T-cell (primary cell): Measurements from ENCODE around the gene TSR1. TPM values are rescaled to one million over a fixed set of nuclear protein-coding genes. Genes with fewer than 3 reads are reported as not detected.
A peak's percentile ranks its signal among the peaks of the same experiment; 100 is the strongest.

Source experiments
- ATAC-seq, 4 experiments: fragments of 200-7000 bp in 3 of 4; fragments of 150-1000 bp in 1 of 4; cut with Tn5 transposase; replicated peaks in 1 of 4; 1 replicate in 3 of 4; 2 replicates in 1 of 4; pipeline ENCODE4 v1.10.0; 2021; ENCODE audit warnings: moderate library complexity in 3 of 4, mild to moderate bottlenecking in 2 of 4, moderate number of reproducible peaks in 1 of 4
- CTCF ChIA-PET, 2 donors: fragments of 300-600 bp; sonication (Branson Sonifier 250); formaldehyde crosslinking; loops; one replicate each; lab custom pipeline; 2022; ENCODE audit warnings: antibody characterized with exemption in 2 of 2; lab: Charles Lee
- POLR2A ChIA-PET, 2 donors: fragments of 300-600 bp; sonication (Branson Sonifier 250); formaldehyde crosslinking; loops; one replicate each; lab custom pipeline; 2022; ENCODE audit warnings: antibody characterized with exemption in 2 of 2; lab: Charles Lee
- DNase-seq, 35 experiments: peaks; one replicate each; pipeline versions ENCODE4 v3.0.0 to v3.0.0-alpha.2; 2013 to 2023
- H3K27ac ChIP-seq: one replicate; pipeline ENCODE4 v1.5.1; 2013; ENCODE audit warnings: low read length
- H3K27me3 ChIP-seq, 2 experiments: replicated peaks in 1 of 2; 1 replicate in 1 of 2; 2 replicates in 1 of 2; pipeline versions ENCODE4 v1.6.1 to v1.7.0; 2013; ENCODE audit warnings: low read length in 1 of 2, mixed read lengths in 1 of 2; ENCODE audit not compliant: control insufficient read depth in 2 of 2, insufficient read depth in 2 of 2; ENCODE audit errors: extremely low read depth in 1 of 2
- H3K36me3 ChIP-seq, 2 donors: 1 replicate in 1 of 2; 2 replicates in 1 of 2; pipeline versions ENCODE4 v1.6.1 to v1.7.0; 2013; ENCODE audit warnings: low read length in 1 of 2; ENCODE audit not compliant: control insufficient read depth in 2 of 2, insufficient read depth in 1 of 2; ENCODE audit errors: extremely low read depth in 1 of 2
- H3K4me1 ChIP-seq, 2 experiments: 1 replicate in 1 of 2; 2 replicates in 1 of 2; pipeline versions ENCODE4 v1.6.1 to v1.7.0; 2013; ENCODE audit warnings: low read length in 2 of 2, mixed read lengths in 1 of 2; ENCODE audit not compliant: insufficient read depth in 2 of 2, control insufficient read depth in 1 of 2; ENCODE audit errors: extremely low read depth in 1 of 2
- H3K4me3 ChIP-seq, 2 donors: 1 replicate in 1 of 2; 2 replicates in 1 of 2; pipeline versions ENCODE4 v1.5.1 to v1.7.0; 2013; ENCODE audit warnings: mild to moderate bottlenecking in 2 of 2, low read length in 1 of 2, moderate library complexity in 1 of 2; ENCODE audit not compliant: control insufficient read depth in 1 of 2; ENCODE audit errors: extremely low read depth in 1 of 2
- H3K9me3 ChIP-seq: 2 replicates; pipeline ENCODE4 v1.7.0; 2013
- H3K27ac Mint-ChIP-seq, 2 donors: one replicate each; pipeline ENCODE4 v1.8.0; 2020 to 2021; ENCODE audit warnings: mild to moderate bottlenecking in 2 of 2, mixed read lengths in 2 of 2
- H3K27me3 Mint-ChIP-seq, 2 donors: one replicate each; pipeline ENCODE4 v1.8.0; 2021 to 2022; ENCODE audit warnings: mixed read lengths in 2 of 2
- H3K36me3 Mint-ChIP-seq: one replicate; pipeline ENCODE4 v1.8.0; 2021; ENCODE audit warnings: mixed read lengths
- H3K4me1 Mint-ChIP-seq, 3 donors: one replicate each; pipeline ENCODE4 v1.8.0; 2020 to 2022; ENCODE audit warnings: mixed read lengths in 3 of 3, mild to moderate bottlenecking in 1 of 3
- H3K4me3 Mint-ChIP-seq, 3 donors: one replicate each; pipeline ENCODE4 v1.8.0; 2020 to 2022; ENCODE audit warnings: mild to moderate bottlenecking in 3 of 3, mixed read lengths in 3 of 3, moderate library complexity in 3 of 3
- H3K9me3 Mint-ChIP-seq, 3 donors: one replicate each; pipeline ENCODE4 v1.8.0; 2020 to 2022; ENCODE audit warnings: mixed read lengths in 3 of 3
- WGBS: methylation state at CpG from one replicate; pipeline ENCODE4 v1.1.5; 2013; ENCODE audit warnings: missing lambda C conversion rate; ENCODE audit not compliant: insufficient coverage; 5-methylcytosine and 5-hydroxymethylcytosine counted together
- total RNA-seq, 35 experiments: library from RNA in 6 of 35; stranded (reverse) in 6 of 35; fragments of 120-200 nt in 1 of 35; gene quantifications; one replicate each; pipeline versions ENCODE4 v1.2.1 to v1.2.4 and lab custom pipeline; 2013 to 2026

TSR1 gene
- total RNA-seq, 5 donors from 2014 or later (not counting 1 experiment from before 2014, with no cell fraction given): 27.8 to 33.7 (median 28.8) TPM

GRCh38 chr17:2344528-2344927 is 8.3 kb upstream of the TSR1 start:
- Mint-ChIP-seq H3K36me3 (peaks cover 14% of the 10 kb centered on the region), H3K4me1 (peaks cover 20 to 22% (median 22%) of the 10 kb centered on the region in 3 donors), H3K27ac (peak overlapping the region in 1 of 2 donors; percentile 34), H3K4me3 (no peak overlapping the region), H3K27me3 (no peaks in the 10 kb centered on the region), H3K9me3 (no peaks in the 10 kb centered on the region)
- Histone ChIP-seq H3K4me1 (no peaks in the 10 kb centered on the region), H3K9me3 (no peaks in the 10 kb centered on the region), H3K27ac (no peak overlapping the region), H3K27me3 (no peaks in the 10 kb centered on the region), H3K36me3 (peaks cover 10 to 12% of the 10 kb centered on the region in 2 donors), H3K4me3 (no peak overlapping the region)
- 90% methylated on average over 8 of the region's 10 CpGs for WGBS
- ChIA-PET POLR2A (no interaction called here), CTCF (no interaction called here)
- ATAC-seq: no peak
- DNase-seq: no peak

- Mint-ChIP-seq H3K9me3 (no peaks in the 10 kb centered on the region), H3K4me3 (no peak overlapping the region), H3K4me1 (peaks cover 24 to 32% (median 27%) of the 10 kb centered on the region in 3 donors), H3K27ac (peak overlapping the region; percentile 61 to 62), H3K27me3 (no peaks in the 10 kb centered on the region), H3K36me3 (peaks cover 13% of the 10 kb centered on the region)
- DNase-seq (peak in 2 of 35 experiments; percentile 22 to 35), ATAC-seq (peak; percentile 36 to 81 (median 50))
- ChIA-PET CTCF (no interaction called here), POLR2A (interaction anchor here in 1 of 2 donors (0.5 kb wide), 1 partner anchor 14 kb away, joined by 7 read pairs; no protein-coding TSS in a partner anchor)
- H3K27ac ChIP-seq: no peak overlapping the region
- no peaks in the 10 kb centered on the region for H3K9me3 ChIP-seq
- WGBS: 20% methylated on average over 3 of the region's 5 CpGs
- H3K4me1 ChIP-seq: peaks cover 0 to 7% of the 10 kb centered on the region in 2 experiments
- H3K27me3 ChIP-seq: no peaks in the 10 kb centered on the region
- H3K4me3 ChIP-seq: no peak overlapping the region
- H3K36me3 ChIP-seq: peaks cover 10 to 12% of the 10 kb centered on the region in 2 donors
Measured at GRCh38 chr17:2343421-2343820, 7.2 kb upstream of the TSR1 start.

GRCh38 chr17:2338315-2338657 is 2.0 kb upstream of the TSR1 start:
- peaks cover 4 to 20% of the 10 kb centered on the region in 2 donors for H3K36me3 ChIP-seq
- ChIA-PET POLR2A (interaction anchor here in 1 of 2 donors (0.6 kb wide), 1 partner anchor 128 kb away, joined by 3 read pairs; no protein-coding TSS in a partner anchor), CTCF (interaction anchor here in 1 of 2 donors (0.9 kb wide), 1 partner anchor 14 kb away, joined by 3 read pairs; no protein-coding TSS in a partner anchor)
- no peaks in the 10 kb centered on the region for H3K9me3 ChIP-seq
- H3K27me3 ChIP-seq: no peaks in the 10 kb centered on the region
- Mint-ChIP-seq H3K27ac (peak overlapping the region; percentile 66 to 80), H3K9me3 (no peaks in the 10 kb centered on the region), H3K4me3 (peak overlapping the region; percentile 79 to 100 (median 85)), H3K4me1 (peaks cover 40 to 52% (median 43%) of the 10 kb centered on the region in 3 donors), H3K36me3 (peaks cover 15% of the 10 kb centered on the region), H3K27me3 (no peaks in the 10 kb centered on the region)
- WGBS: 40% methylated on average over 4 of the region's 5 CpGs
- ATAC-seq (no peak), DNase-seq (peak in 2 of 35 experiments; percentile 13 to 14)
- peak overlapping the region; percentile 33 for H3K27ac ChIP-seq
- peaks cover 12 to 33% of the 10 kb centered on the region in 2 experiments for H3K4me1 ChIP-seq
- H3K4me3 ChIP-seq: peak overlapping the region; percentile 78 to 83

- H3K9me3 ChIP-seq: no peaks in the 10 kb centered on the region
- WGBS: under 1% methylated on average over 72 of the region's 92 CpGs
- H3K36me3 Mint-ChIP-seq: peaks cover 15% of the 10 kb centered on the region
- CTCF ChIA-PET: interaction anchor here (0.7 to 0.9 kb wide), 3 partner anchors 9 to 15 kb away, joined by 3 to 7 read pairs (median 5); no protein-coding TSS in a partner anchor
- H3K4me3 Mint-ChIP-seq: peak overlapping the region; percentile 79 to 100 (median 99)
- H3K4me3 ChIP-seq: peak overlapping the region; percentile 78 to 83
- no peaks in the 10 kb centered on the region for H3K27me3 Mint-ChIP-seq
- H3K27ac ChIP-seq: peak overlapping the region; percentile 33
- ATAC-seq (peak; percentile 26 to 37 (median 34)), DNase-seq (peak in 33 of 35 experiments; percentile 9 to 65 (median 32))
- peak overlapping the region; percentile 66 to 80 for H3K27ac Mint-ChIP-seq
- H3K9me3 Mint-ChIP-seq: no peaks in the 10 kb centered on the region
- POLR2A ChIA-PET: interaction anchor here in 1 of 2 donors (0.6 kb wide), 1 partner anchor 127 kb away, joined by 3 read pairs; no protein-coding TSS in a partner anchor
- H3K36me3 ChIP-seq: peaks cover 4 to 26% of the 10 kb centered on the region in 2 donors
- H3K27me3 ChIP-seq: no peaks in the 10 kb centered on the region
- peaks cover 35 to 50% (median 38%) of the 10 kb centered on the region in 3 donors for H3K4me1 Mint-ChIP-seq
- peaks cover 12 to 33% of the 10 kb centered on the region in 2 experiments for H3K4me1 ChIP-seq
Measured at GRCh38 chr17:2337544-2338314, 1.5 kb upstream of the TSR1 start.

- ATAC-seq: peak; percentile 75 to 76 (median 76)
- ChIA-PET CTCF (interaction anchor here (0.7 to 1.7 kb wide), 6 partner anchors 9 to 114 kb away, joined by 3 to 11 read pairs (median 5); no protein-coding TSS in a partner anchor), POLR2A (interaction anchor here (0.6 to 1.0 kb wide), 2 partner anchors 54 to 78 kb away, joined by 3 read pairs; no protein-coding TSS in a partner anchor)
- H3K27ac ChIP-seq: peak within 1 kb of the TSS; percentile 74
- no peaks in the 10 kb centered on the region for H3K9me3 Mint-ChIP-seq
- peaks cover 31 to 43% (median 34%) of the 10 kb centered on the region in 3 donors for H3K4me1 Mint-ChIP-seq
- peak within 1 kb of the TSS; percentile 83 to 91 for H3K4me3 ChIP-seq
- under 1% methylated on average over 77 of the region's 77 CpGs for WGBS
- peaks cover 12 to 33% of the 10 kb centered on the region in 2 experiments for H3K4me1 ChIP-seq
- H3K4me3 Mint-ChIP-seq: peak within 1 kb of the TSS; percentile 99 to 100 (median 99)
- no peaks in the 10 kb centered on the region for H3K27me3 Mint-ChIP-seq
- H3K27ac Mint-ChIP-seq: peak within 1 kb of the TSS; percentile 94 to 96
- peaks cover 3 to 32% of the 10 kb centered on the region in 2 donors for H3K36me3 ChIP-seq
- no peaks in the 10 kb centered on the region for H3K27me3 ChIP-seq
- peak; percentile 45 to 84 (median 72) for DNase-seq
- peaks cover 15% of the 10 kb centered on the region for H3K36me3 Mint-ChIP-seq
- H3K9me3 ChIP-seq: no peaks in the 10 kb centered on the region
Measured at GRCh38 chr17:2336852-2337543, 741 bp upstream of the TSR1 start, which contains the start of gene SGSM2. Gene SGSM2 (plus strand): TSS chr17:2337501. CDS start chr17:2337689, 188 bp downstream.
